SK-N-SH (cell line): ENCODE data around the gene ZNF101. TPM values are rescaled to one million over a fixed set of nuclear protein-coding genes. Genes with fewer than 3 reads are reported as not detected.

Experiments
- CTCF ChIA-PET: fragments of 300-600, 350-600 bp; formaldehyde crosslinking; extraction: SDS; loops from one replicate; lab custom pipeline; 2021; lab: Yijun Ruan, JAX
- POLR2A ChIA-PET: fragments of 350-600 bp; sonication (Branson Sonifier 250); formaldehyde crosslinking; extraction: SDS; loops from one replicate; lab custom pipeline; 2020; ENCODE audit warnings: antibody characterized with exemption, inconsistent platforms; lab: Yijun Ruan, JAX
- DNase-seq: peaks from one replicate; pipeline ENCODE4 v3.0.0; 2012
- H2AFZ ChIP-seq: fragments of 200-600 bp; sonication (generic); 2 replicates; pipeline ENCODE4 v1.8.1; 2016; ENCODE audit warnings: antibody characterized with exemption, mild to moderate bottlenecking, low read depth
- H3F3A ChIP-seq: fragments of 200-600 bp; sonication (generic); replicated peaks from 2 replicates; pipeline ENCODE3; 2016; ENCODE audit warnings: antibody characterized with exemption, mild to moderate bottlenecking; ENCODE audit not compliant: insufficient read depth
- H3K27ac ChIP-seq, 2 experiments: fragments of 200-500 bp in 1 of 2; fragments of 200-600 bp in 1 of 2; sonication (Bioruptor generic) in 1 of 2; sonication (generic), shearing (Covaris generic) in 1 of 2; 2 replicates each; pipeline versions ENCODE4 v1.5.1 to v1.6.1; 2014 to 2016; ENCODE audit warnings: low read depth in 2 of 2, inconsistent platforms in 1 of 2, low read length in 1 of 2, mild to moderate bottlenecking in 1 of 2, mixed read lengths in 1 of 2
- H3K27me3 ChIP-seq: fragments of 200-600 bp; sonication (generic), shearing (Covaris generic); 2 replicates; pipeline ENCODE4 v1.6.1; 2016; ENCODE audit warnings: mixed run types; ENCODE audit not compliant: insufficient read depth
- H3K36me3 ChIP-seq, 2 experiments: fragments of 200-500 bp in 1 of 2; fragments of 200-600 bp in 1 of 2; sonication (Bioruptor generic) in 1 of 2; sonication (generic) in 1 of 2; replicated peaks in 1 of 2; 2 replicates each; pipeline versions ENCODE3 to v1.5.1; 2014 to 2016; ENCODE audit warnings: low read length in 1 of 2, mild to moderate bottlenecking in 1 of 2; ENCODE audit not compliant: insufficient read depth in 2 of 2, control insufficient read depth in 1 of 2
- H3K4me1 ChIP-seq, 2 experiments: fragments of 200-500 bp in 1 of 2; fragments of 200-600 bp in 1 of 2; sonication (Bioruptor generic) in 1 of 2; sonication (generic), shearing (Covaris generic) in 1 of 2; 2 replicates each; pipeline versions ENCODE4 v1.5.1 to v1.6.1; 2014 to 2016; ENCODE audit warnings: low read depth in 1 of 2, low read length in 1 of 2, mixed run types in 1 of 2; ENCODE audit not compliant: insufficient read depth in 2 of 2, control insufficient read depth in 1 of 2
- H3K4me2 ChIP-seq: fragments of 200-600 bp; sonication (generic), shearing (Covaris generic); 2 replicates; pipeline ENCODE4 v1.6.1; 2017; ENCODE audit warnings: mixed run types
- H3K4me3 ChIP-seq, 2 experiments: fragments of 200-500 bp in 1 of 2; fragments of 200-600 bp in 1 of 2; sonication (Bioruptor generic) in 1 of 2; sonication (generic), shearing (Covaris generic) in 1 of 2; 2 replicates each; pipeline versions ENCODE4 v1.5.1 to v1.8.1; 2014 to 2016; ENCODE audit warnings: low read depth in 2 of 2, inconsistent platforms in 1 of 2, low read length in 1 of 2, mild to moderate bottlenecking in 1 of 2, mixed read lengths in 1 of 2, moderate library complexity in 1 of 2
- H3K79me2 ChIP-seq: fragments of 200-600 bp; sonication (generic); 2 replicates; pipeline ENCODE4 v1.8.1; 2017; ENCODE audit warnings: mild to moderate bottlenecking; ENCODE audit not compliant: insufficient read depth
- H3K9ac ChIP-seq: fragments of 200-600 bp; sonication (generic); 2 replicates; pipeline ENCODE4 v1.6.1; 2017; ENCODE audit warnings: mixed run types
- H3K9me2 ChIP-seq: fragments of 200-600 bp; sonication (generic); 2 replicates; pipeline ENCODE4 v1.6.1; 2017; ENCODE audit warnings: mixed run types
- H3K9me3 ChIP-seq: fragments of 200-600 bp; sonication (generic); 2 replicates; pipeline ENCODE4 v1.6.1; 2017; ENCODE audit warnings: mixed run types, mild to moderate bottlenecking, moderate library complexity
- H4K20me1 ChIP-seq: fragments of 200-600 bp; sonication (generic); 2 replicates; pipeline ENCODE4 v1.6.1; 2017; ENCODE audit warnings: mild to moderate bottlenecking, mixed run types; ENCODE audit not compliant: insufficient read depth
- CHD2 ChIP-seq: fragments of 150-350 bp; IDR thresholded peaks from 2 replicates; pipeline ENCODE4 v1.6.1; 2018; ENCODE audit warnings: low read length; ENCODE audit not compliant: partially characterized antibody
- EP300 ChIP-seq, 2 experiments: IDR thresholded peaks; 2 replicates each; pipeline versions ENCODE4 v1.4.0 to v1.6.1; 2012; ENCODE audit warnings: borderline replicate concordance in 1 of 2, low read depth in 1 of 2, low read length in 1 of 2
- FOXJ3 ChIP-seq: sonication (generic); formaldehyde crosslinking; IDR thresholded peaks from 2 replicates; pipeline ENCODE4 v1.5.1; 2020; ENCODE audit warnings: mild to moderate bottlenecking, missing genetic modification reagents
- MEF2A ChIP-seq: IDR thresholded peaks from 2 replicates; pipeline ENCODE4 v1.4.0; 2012; ENCODE audit warnings: low read depth, borderline replicate concordance
- RAD21 ChIP-seq: IDR thresholded peaks from 2 replicates; pipeline ENCODE4 v1.6.1; 2012; ENCODE audit warnings: mild to moderate bottlenecking, low read length
- RCOR1 ChIP-seq: fragments of 150-350 bp; IDR thresholded peaks from 2 replicates; pipeline ENCODE4 v1.6.1; 2017; ENCODE audit warnings: antibody characterized with exemption, low read length
- SIN3A ChIP-seq: IDR thresholded peaks from 2 replicates; pipeline ENCODE4 v1.6.1; 2012; ENCODE audit warnings: low read depth, mild to moderate bottlenecking, low read length, moderate library complexity, borderline replicate concordance
- YY1 ChIP-seq: IDR thresholded peaks from 2 replicates; pipeline ENCODE4 v1.4.0; 2012; ENCODE audit warnings: low read depth, mild to moderate bottlenecking
- WGBS: methylation state at CpG from one replicate; pipeline ENCODE4 v1.1.6; 2017; ENCODE audit warnings: low lambda C conversion rate; 5-methylcytosine and 5-hydroxymethylcytosine counted together
- polyA plus RNA-seq, 3 experiments: library from polyadenylated mRNA; depleted of rRNA; stranded (reverse); fragments of >200 nt; gene quantifications; 2 replicates each; pipeline ENCODE4 v1.2.3, GENCODE V29; 2012
- TF ChIP-seq, protein P1 (sequence below): IDR thresholded peaks from 2 replicates; pipeline ENCODE4 v1.6.1; 2012; ENCODE audit warnings: mild to moderate bottlenecking, low read depth, low read length, moderate library complexity
- TF ChIP-seq, protein P2 (sequence below): IDR thresholded peaks from 2 replicates; pipeline ENCODE4; 2012
- TF ChIP-seq, protein P3 (sequence below): fragments of 200-600 bp; sonication (generic); IDR thresholded peaks from 2 replicates; pipeline ENCODE4 v1.6.1; 2017; ENCODE audit warnings: antibody characterized with exemption, mild to moderate bottlenecking, moderate library complexity

Gene ZNF101
- polyA plus RNA-seq, 1 of the 3 experiments (the other 2 are of a cell fraction), result 2.4 TPM

DNA sequence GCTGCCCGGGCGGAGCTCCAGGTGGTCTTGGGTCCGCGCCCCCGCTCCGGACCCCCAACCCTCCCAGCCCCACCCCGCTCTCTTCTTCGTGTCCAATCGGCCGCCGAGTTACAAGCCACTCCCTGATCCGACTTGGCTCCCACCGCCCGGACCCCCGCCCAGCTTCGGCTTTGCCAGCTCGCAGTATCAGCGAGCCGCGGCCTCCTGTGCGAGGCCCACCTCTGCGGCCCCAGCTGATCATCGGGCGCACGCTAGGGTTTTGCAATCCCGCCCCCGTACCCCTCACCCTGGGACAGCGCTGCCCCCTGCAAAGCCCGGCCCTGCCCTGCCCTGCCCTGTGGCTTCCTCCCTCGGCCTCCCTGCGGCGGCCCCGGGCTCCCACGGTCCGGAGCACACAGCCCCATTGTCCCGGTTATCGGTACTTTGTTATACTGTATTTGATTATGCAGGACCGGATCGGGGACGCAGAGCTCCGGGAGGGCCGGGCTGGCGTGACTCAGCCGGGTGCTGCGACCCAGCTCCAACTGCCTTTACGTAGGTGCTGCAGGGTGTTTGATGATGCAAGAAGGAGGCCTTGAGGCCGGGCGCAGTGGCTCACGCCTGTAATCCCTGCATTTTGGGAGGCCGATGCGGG, 40.0 kb upstream of the ZNF101 start (continued):
- TF ChIP-seq, protein P1, sequence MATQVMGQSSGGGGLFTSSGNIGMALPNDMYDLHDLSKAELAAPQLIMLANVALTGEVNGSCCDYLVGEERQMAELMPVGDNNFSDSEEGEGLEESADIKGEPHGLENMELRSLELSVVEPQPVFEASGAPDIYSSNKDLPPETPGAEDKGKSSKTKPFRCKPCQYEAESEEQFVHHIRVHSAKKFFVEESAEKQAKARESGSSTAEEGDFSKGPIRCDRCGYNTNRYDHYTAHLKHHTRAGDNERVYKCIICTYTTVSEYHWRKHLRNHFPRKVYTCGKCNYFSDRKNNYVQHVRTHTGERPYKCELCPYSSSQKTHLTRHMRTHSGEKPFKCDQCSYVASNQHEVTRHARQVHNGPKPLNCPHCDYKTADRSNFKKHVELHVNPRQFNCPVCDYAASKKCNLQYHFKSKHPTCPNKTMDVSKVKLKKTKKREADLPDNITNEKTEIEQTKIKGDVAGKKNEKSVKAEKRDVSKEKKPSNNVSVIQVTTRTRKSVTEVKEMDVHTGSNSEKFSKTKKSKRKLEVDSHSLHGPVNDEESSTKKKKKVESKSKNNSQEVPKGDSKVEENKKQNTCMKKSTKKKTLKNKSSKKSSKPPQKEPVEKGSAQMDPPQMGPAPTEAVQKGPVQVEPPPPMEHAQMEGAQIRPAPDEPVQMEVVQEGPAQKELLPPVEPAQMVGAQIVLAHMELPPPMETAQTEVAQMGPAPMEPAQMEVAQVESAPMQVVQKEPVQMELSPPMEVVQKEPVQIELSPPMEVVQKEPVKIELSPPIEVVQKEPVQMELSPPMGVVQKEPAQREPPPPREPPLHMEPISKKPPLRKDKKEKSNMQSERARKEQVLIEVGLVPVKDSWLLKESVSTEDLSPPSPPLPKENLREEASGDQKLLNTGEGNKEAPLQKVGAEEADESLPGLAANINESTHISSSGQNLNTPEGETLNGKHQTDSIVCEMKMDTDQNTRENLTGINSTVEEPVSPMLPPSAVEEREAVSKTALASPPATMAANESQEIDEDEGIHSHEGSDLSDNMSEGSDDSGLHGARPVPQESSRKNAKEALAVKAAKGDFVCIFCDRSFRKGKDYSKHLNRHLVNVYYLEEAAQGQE, result no peak
- TF ChIP-seq RAD21, result no peak

DNA sequence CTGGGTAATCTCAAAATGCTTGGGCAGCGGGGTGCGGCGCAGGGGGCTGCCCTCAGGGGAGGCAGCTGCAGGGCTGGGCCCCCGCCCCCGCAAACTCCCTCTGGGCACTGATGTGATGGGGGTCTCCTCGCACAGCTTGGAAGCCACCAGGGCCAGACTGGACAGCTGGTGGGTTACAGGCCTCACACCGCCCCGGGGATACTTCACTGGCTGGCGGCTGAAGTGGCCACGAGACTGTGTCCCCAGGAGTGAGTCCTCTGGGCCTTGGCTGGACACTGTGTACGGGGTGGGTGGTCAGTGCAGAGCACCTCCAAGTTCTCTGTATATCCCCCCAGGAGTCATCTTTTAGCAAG, 38.6 kb upstream of the ZNF101 start:
- no peak overlapping the region for H3K4me2 ChIP-seq
- peaks cover 7 to 9% of the 10 kb centered on the region in 2 experiments for H3K36me3 ChIP-seq
- no peaks in the 10 kb centered on the region for H3K79me2 ChIP-seq
- no peak overlapping the region for H3K27ac ChIP-seq
- H3K4me3 ChIP-seq, result no peak overlapping the region
- TF ChIP-seq, protein P2, sequence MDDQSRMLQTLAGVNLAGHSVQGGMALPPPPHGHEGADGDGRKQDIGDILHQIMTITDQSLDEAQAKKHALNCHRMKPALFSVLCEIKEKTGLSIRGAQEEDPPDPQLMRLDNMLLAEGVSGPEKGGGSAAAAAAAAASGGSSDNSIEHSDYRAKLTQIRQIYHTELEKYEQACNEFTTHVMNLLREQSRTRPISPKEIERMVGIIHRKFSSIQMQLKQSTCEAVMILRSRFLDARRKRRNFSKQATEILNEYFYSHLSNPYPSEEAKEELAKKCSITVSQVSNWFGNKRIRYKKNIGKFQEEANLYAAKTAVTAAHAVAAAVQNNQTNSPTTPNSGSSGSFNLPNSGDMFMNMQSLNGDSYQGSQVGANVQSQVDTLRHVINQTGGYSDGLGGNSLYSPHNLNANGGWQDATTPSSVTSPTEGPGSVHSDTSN, result no peak
- TF ChIP-seq CHD2, result no peak
- TF ChIP-seq, protein P3, sequence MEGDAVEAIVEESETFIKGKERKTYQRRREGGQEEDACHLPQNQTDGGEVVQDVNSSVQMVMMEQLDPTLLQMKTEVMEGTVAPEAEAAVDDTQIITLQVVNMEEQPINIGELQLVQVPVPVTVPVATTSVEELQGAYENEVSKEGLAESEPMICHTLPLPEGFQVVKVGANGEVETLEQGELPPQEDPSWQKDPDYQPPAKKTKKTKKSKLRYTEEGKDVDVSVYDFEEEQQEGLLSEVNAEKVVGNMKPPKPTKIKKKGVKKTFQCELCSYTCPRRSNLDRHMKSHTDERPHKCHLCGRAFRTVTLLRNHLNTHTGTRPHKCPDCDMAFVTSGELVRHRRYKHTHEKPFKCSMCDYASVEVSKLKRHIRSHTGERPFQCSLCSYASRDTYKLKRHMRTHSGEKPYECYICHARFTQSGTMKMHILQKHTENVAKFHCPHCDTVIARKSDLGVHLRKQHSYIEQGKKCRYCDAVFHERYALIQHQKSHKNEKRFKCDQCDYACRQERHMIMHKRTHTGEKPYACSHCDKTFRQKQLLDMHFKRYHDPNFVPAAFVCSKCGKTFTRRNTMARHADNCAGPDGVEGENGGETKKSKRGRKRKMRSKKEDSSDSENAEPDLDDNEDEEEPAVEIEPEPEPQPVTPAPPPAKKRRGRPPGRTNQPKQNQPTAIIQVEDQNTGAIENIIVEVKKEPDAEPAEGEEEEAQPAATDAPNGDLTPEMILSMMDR, result no peak
- no peak for TF ChIP-seq EP300 (IDR thresholded peaks at IDR 0.05; ENCODE audit: borderline replicate concordance in 1 of 2, low read depth in 1 of 2, low read length in 1 of 2)
- no peak for TF ChIP-seq SIN3A
- TF ChIP-seq RCOR1, result no peak
- no peak for TF ChIP-seq YY1
- no peak for TF ChIP-seq FOXJ3 (CRISPR knock-in tag)
- TF ChIP-seq MEF2A, result no peak
- TF ChIP-seq, all 33 proteins: peak for 0
- Histone ChIP-seq H3K9ac (no peak overlapping the region), H3K27me3 (no peaks in the 10 kb centered on the region), H2AFZ (no peak overlapping the region), H3K4me1 (peaks cover 0 to 13% of the 10 kb centered on the region in 2 experiments; a peak in 1 of 4 replicates), H3K9me3 (no peaks in the 10 kb centered on the region), H3K9me2 (no peaks in the 10 kb centered on the region), H3F3A (no peaks in the 10 kb centered on the region), H4K20me1 (no peaks in the 10 kb centered on the region)
- ChIA-PET CTCF (interaction anchor here (1.5 to 6.1 kb wide), 3 partner anchors 11 to 98 kb away, joined by 5 to 28 read pairs (median 17); partner anchors contain the start of gene GMIP), POLR2A (no interaction called here)
- WGBS, result no CpG with 5 or more reads among the region's 11 CpGs
- no peak for DNase-seq
